PC-3 (cell line): Measurements from ENCODE around the gene BRAT1.

ENCODE experiments used
- CTCF ChIP-seq: fragments of 300-600 bp; sonication (generic); conservative IDR thresholded peaks from 2 replicates; pipeline ENCODE4 v1.5.1; 2017; ENCODE audit warnings: antibody characterized with exemption, low read depth, mild to moderate bottlenecking, low read length
- EZH2 ChIP-seq: fragments of 300-600 bp; sonication (generic); IDR thresholded peaks from one replicate; pipeline ENCODE4 v1.6.1; 2017; ENCODE audit warnings: antibody characterized with exemption, mild to moderate bottlenecking, low read length; ENCODE audit not compliant: unreplicated experiment
- EZH2phosphoT487 ChIP-seq: fragments of 300-600 bp; sonication (generic); IDR thresholded peaks from 2 replicates; pipeline ENCODE4 v1.6.1; 2018; ENCODE audit warnings: mild to moderate bottlenecking, antibody characterized with exemption, low read length, borderline replicate concordance

GRCh38 chr7:2504889-2505375 is 50.4 kb downstream of the BRAT1 start:
- TF ChIP-seq CTCF, result no peak
- TF ChIP-seq EZH2, result no peak
- no peak for TF ChIP-seq EZH2phosphoT487
